22Rv1 (cell line): ENCODE measurements around the gene RBMS1.

ENCODE experiments used
- CTCF ChIP-seq: fragments of 450-650 bp; IDR thresholded peaks from 2 replicates; pipeline ENCODE4 v1.5.1; 2017; ENCODE audit warnings: mild to moderate bottlenecking
- ZFX ChIP-seq: fragments of 450-650 bp; IDR thresholded peaks from 2 replicates; pipeline ENCODE4 v1.6.1; 2017; ENCODE audit warnings: antibody characterized with exemption, borderline replicate concordance

GRCh38 chr2:160469621-160470204 is 23.9 kb downstream of the RBMS1 start:
- TF ChIP-seq CTCF (no peak), ZFX (no peak)
